Left lung (tissue), 10 donors: ENCODE results near the gene ATP5ME. TPM values are rescaled to one million over a fixed set of nuclear protein-coding genes. Genes with fewer than 3 reads are reported as not detected.
A peak's percentile ranks its signal among the peaks of the same experiment; 100 is the strongest.
"Not testable (repeated sequence)": the region's sequence is repeated elsewhere in the genome, so short reads cannot be mapped to it uniquely, and the experiment has no call there.

Source experiments
- ATAC-seq: fragments of 200-7000 bp; cut with Tn5 transposase; one replicate; pipeline ENCODE4 v1.9.1; 2020; ENCODE audit warnings: moderate library complexity
- DNase-seq, 4 donors: peaks; one replicate each; pipeline ENCODE4 v3.0.0-alpha.2; 2013 to 2020
- H3K27ac ChIP-seq, 2 donors: fragments of 200-600 bp; sonication (generic) in 1 of 2; one replicate each; pipeline versions ENCODE4 v1.5.0 to v1.8.0; 2020 to 2021
- H3K27me3 ChIP-seq, 2 donors: fragments of 200-600 bp; sonication (generic) in 1 of 2; one replicate each; pipeline versions ENCODE4 v1.5.0 to v1.8.0; 2020 to 2021
- H3K36me3 ChIP-seq, 2 donors: fragments of 200-600 bp; sonication (generic) in 1 of 2; one replicate each; pipeline versions ENCODE4 v1.5.0 to v1.8.0; 2020 to 2021
- H3K4me1 ChIP-seq, 2 donors: fragments of 200-600 bp; one replicate each; pipeline ENCODE4 v1.8.0; 2021
- H3K4me3 ChIP-seq, 2 donors: fragments of 200-600 bp; sonication (generic) in 1 of 2; one replicate each; pipeline versions ENCODE4 v1.5.0 to v1.8.0; 2020 to 2021; ENCODE audit warnings: mild to moderate bottlenecking in 1 of 2
- H3K9me3 ChIP-seq, 2 donors: fragments of 200-600 bp; sonication (generic) in 1 of 2; one replicate each; pipeline versions ENCODE4 v1.5.0 to v1.8.0; 2020 to 2021
- intact Hi-C, 2 donors: fragments of 100-400 bp; cut with DNase I; formaldehyde crosslinking; loops; one replicate each; pipeline versions ENCODE4 v1.11.2 to v1.14.2; 2022
- polyA plus RNA-seq, 6 donors: library from polyadenylated mRNA; unstranded; fragments of 120-200 nt; gene quantifications; one replicate each; pipeline ENCODE4 v1.2.1, GENCODE V29; 2013; ENCODE audit not compliant: insufficient read length in 6 of 6
- total RNA-seq, 2 donors: library from RNA; stranded (reverse); fragmentation: NEBNext Ultra II Directional; extraction: Animal tissue kit (Norgen Biotek cat#: 25700); gene quantifications; one replicate each; pipeline ENCODE4 v1.2.1, GENCODE V29; 2021
- TF ChIP-seq, protein P1 (sequence below), 2 donors: fragments of 200-600 bp; sonication (generic) in 1 of 2; IDR thresholded peaks; one replicate each; pipeline versions ENCODE4 v1.5.0 to v1.8.0; 2021; ENCODE audit warnings: antibody characterized with exemption in 2 of 2
- donor health status: DM: no; HTN: yes; CAD: no.
- donor health status: DM: no; HTN: no; CAD: no.

The ATP5ME gene
- total and polyA plus RNA-seq, 8 donors = 162 to 245 (median 189) TPM

DNA sequence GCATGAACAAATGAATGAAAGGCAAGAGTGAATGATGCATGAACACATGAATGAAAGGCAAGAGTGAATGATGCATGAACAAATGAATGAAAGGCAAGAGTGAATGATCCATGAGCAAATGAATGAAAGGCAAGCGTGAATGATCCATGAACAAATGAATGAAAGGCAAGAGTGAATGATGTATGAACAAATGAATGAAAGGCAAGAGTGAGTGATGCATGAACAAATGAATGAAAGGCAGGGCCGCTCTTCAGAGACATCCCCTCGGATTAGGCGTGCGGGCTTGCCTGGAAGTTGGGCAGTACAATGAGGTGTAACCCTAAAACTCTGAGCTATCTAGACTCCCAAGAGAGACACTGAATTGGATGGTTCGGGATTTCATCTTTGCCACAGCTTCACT, 35.3 kb upstream of the ATP5ME start:
- Histone ChIP-seq H3K4me3 (no peak overlapping the region), H3K27ac (peak overlapping the region in 1 of 2 donors; percentile 38), H3K9me3 (no peaks in the 10 kb centered on the region), H3K4me1 (peaks cover 13 to 34% of the 10 kb centered on the region in 2 donors), H3K36me3 (peaks cover 0 to 5% of the 10 kb centered on the region in 2 donors), H3K27me3 (no peaks in the 10 kb centered on the region)
- DNase-seq (no peak), ATAC-seq (no peak)
- TF ChIP-seq, protein P1, sequence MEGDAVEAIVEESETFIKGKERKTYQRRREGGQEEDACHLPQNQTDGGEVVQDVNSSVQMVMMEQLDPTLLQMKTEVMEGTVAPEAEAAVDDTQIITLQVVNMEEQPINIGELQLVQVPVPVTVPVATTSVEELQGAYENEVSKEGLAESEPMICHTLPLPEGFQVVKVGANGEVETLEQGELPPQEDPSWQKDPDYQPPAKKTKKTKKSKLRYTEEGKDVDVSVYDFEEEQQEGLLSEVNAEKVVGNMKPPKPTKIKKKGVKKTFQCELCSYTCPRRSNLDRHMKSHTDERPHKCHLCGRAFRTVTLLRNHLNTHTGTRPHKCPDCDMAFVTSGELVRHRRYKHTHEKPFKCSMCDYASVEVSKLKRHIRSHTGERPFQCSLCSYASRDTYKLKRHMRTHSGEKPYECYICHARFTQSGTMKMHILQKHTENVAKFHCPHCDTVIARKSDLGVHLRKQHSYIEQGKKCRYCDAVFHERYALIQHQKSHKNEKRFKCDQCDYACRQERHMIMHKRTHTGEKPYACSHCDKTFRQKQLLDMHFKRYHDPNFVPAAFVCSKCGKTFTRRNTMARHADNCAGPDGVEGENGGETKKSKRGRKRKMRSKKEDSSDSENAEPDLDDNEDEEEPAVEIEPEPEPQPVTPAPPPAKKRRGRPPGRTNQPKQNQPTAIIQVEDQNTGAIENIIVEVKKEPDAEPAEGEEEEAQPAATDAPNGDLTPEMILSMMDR (IDR thresholded peaks at IDR 0.05) = no peak
- intact Hi-C loops = no loop called here

DNA sequence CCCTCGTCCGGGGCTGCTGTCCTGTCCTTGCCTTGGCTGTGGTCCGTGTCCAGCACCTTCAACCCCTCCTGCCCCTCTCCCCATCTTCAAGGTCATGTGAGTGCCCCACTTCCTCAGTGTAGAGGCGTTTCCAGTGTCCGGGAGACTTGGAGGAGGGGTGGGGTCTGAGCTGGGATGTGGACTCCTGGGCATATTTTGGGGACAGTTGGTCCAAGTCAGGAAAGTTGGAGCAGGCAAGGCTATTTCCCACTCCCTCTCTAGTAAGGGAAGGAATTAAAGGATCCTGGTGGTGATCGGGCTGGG, 34.5 kb upstream of the ATP5ME start:
- Histone ChIP-seq H3K27me3 (no peaks in the 10 kb centered on the region), H3K9me3 (no peaks in the 10 kb centered on the region), H3K4me3 (peak overlapping the region in 1 of 2 donors; percentile 6), H3K27ac (no peak overlapping the region), H3K36me3 (no peaks in the 10 kb centered on the region), H3K4me1 (peaks cover 13 to 34% of the 10 kb centered on the region in 2 donors)
- intact Hi-C loops = no loop called here
- ATAC-seq (no peak), DNase-seq (no peak)
- TF ChIP-seq, protein P1 (IDR thresholded peaks at IDR 0.05) = no peak

DNA sequence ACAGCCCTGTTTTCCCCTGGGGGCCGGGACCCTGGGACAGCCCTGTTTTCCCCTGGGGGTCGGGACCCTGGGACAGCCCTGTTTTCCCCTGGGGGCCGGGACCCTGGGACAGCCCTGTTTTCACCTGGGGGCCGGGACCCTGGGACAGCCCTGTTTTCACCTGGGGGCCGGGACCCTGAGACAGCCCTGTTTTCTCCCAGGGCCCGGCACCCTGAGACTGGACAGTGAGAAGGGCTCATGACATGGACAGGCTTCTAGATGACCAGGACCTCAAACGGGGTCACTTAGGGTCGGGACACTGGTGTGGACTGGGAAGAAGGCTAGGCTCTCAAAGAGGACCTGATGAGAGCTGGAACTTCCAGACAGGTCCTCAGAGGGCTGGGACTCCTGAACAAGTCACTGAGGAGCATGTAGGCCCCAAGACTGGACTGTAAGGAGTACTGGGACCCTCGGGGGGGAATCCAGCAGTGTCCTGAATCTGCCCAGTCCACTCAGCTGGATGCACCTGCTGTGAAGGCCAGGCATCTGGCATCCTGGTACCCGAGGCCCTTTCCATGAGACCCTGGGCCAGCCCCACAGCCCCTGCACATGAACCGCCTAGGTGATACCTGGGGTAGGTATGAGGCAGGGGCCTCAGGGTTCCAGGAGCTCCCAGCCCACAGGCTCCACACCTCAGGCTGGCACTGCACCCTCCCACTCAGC, 34.0 kb upstream of the ATP5ME start:
- Histone ChIP-seq H3K27me3 (no peaks in the 10 kb centered on the region), H3K27ac (no peak overlapping the region), H3K4me1 (peaks cover 13 to 34% of the 10 kb centered on the region in 2 donors), H3K36me3 (no peaks in the 10 kb centered on the region), H3K9me3 (no peaks in the 10 kb centered on the region), H3K4me3 (peak overlapping the region in 1 of 2 donors; percentile 6)
- DNase-seq = no peak
- no peak for ATAC-seq
- TF ChIP-seq, protein P1 (IDR thresholded peaks at IDR 0.05) = no peak
- intact Hi-C loops = no loop called here

DNA sequence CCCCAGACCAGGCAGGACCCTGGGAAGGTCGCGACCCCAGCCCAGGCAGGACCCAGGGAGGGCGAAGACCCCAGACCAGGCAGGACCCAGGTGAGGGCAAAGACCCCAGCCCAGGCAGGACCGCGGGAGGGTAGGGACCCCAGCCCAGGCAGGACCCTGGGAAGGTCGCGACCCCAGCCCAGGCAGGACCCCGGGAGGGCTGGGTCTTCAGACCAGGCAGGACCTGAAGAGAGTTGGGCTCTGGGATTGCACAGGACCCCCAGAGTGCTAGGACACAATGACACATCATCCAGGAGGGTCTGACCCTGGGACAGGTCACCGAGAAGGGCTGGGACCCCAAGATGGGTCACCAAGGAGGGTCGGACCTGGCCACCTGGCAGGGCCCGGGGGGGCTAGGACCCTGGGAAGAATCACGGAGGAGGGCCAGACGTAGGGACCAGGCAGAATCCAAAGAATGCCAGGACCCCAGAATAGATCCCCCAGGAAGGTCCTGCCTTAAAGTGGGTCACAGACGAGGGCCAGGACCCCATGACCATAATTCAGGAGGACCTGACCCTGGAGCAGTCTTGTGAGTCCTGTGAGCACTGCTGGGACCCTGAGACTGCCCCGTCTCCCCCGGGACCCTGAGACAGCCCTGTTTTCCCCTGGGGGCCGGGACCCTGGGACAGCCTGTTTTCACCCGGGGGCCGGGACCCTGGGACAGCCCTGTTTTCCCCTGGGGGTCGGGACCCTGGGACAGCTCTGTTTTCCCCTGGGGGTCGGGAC, 32.9 kb upstream of the ATP5ME start:
- intact Hi-C loops = no loop called here
- TF ChIP-seq, protein P1 (IDR thresholded peaks at IDR 0.05) = no peak
- no peak for DNase-seq
- Histone ChIP-seq H3K4me1 (peaks cover 13 to 34% of the 10 kb centered on the region in 2 donors), H3K27ac (peak overlapping the region in 1 of 2 donors; percentile 23), H3K4me3 (peak overlapping the region; percentile 21 to 78), H3K36me3 (no peaks in the 10 kb centered on the region), H3K9me3 (no peaks in the 10 kb centered on the region), H3K27me3 (no peaks in the 10 kb centered on the region)
- ATAC-seq = no peak

DNA sequence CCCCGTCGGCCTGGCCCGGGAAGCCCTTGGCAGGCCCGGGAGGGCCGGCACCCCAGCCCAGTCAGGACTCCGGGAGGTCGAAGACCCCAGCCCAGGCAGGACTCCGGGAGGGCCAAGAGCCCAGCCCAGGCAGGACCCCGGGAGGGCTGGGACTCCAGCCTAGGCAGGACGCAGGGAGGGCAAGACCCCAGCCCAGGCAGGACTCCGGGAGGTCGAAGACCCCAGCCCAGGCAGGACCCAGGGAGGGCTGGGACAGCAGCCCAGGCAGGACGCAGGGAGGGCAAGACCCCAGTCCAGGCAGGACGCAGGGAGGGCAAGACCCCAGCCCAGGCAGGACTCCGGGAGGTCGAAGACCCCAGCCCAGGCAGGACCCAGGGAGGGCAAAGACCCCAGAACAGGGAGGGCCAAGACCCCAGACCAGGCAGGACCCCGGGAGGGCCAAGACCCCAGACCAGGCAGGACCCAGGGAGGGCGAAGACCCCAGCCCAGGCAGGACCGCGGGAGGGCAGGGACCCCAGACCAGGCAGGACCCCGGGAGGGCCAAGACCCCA, 32.1 kb upstream of the ATP5ME start:
- DNase-seq, H3K27me3 ChIP-seq, H3K36me3 ChIP-seq, ATAC-seq, intact Hi-C loops, H3K9me3 ChIP-seq: not testable (repeated sequence)
- Histone ChIP-seq H3K4me3 (peak overlapping the region; percentile 78 to 85), H3K27ac (peak overlapping the region; percentile 65 to 86), H3K4me1 (peaks cover 13 to 34% of the 10 kb centered on the region in 2 donors)
